PFSK-1 (cell line): ENCODE results near the gene PNPLA7.

ENCODE experiments used
- FOXP2 ChIP-seq: optimal IDR thresholded peaks from 2 replicates; pipeline ENCODE3; 2011; ENCODE audit warnings: borderline replicate concordance, control low read depth, inconsistent platforms; ENCODE audit not compliant: insufficient read depth; ENCODE audit errors: extremely low read length, extremely low read depth
- POLR2AphosphoS5 ChIP-seq: IDR thresholded peaks from 2 replicates; pipeline ENCODE4 v1.6.1; 2012; ENCODE audit warnings: low read depth, mild to moderate bottlenecking, control low read depth, low read length, moderate library complexity
- SIN3A ChIP-seq: IDR thresholded peaks from 2 replicates; pipeline ENCODE4 v1.6.1; 2012; ENCODE audit warnings: mild to moderate bottlenecking, low read length, moderate library complexity, borderline replicate concordance; ENCODE audit not compliant: insufficient read depth
- TAF1 ChIP-seq: IDR thresholded peaks from 2 replicates; pipeline ENCODE4 v1.6.1; 2012; ENCODE audit warnings: low read length, control low read depth, borderline replicate concordance; ENCODE audit not compliant: insufficient read depth
- TF ChIP-seq, protein P1 (sequence below), 2 experiments: IDR thresholded peaks; 2 replicates each; pipeline versions ENCODE4 v1.6.1 to v1.8.0; 2011 to 2012; ENCODE audit warnings: low read depth in 2 of 2, low read length in 2 of 2, control low read depth in 1 of 2, inconsistent platforms in 1 of 2, mild to moderate bottlenecking in 1 of 2, moderate library complexity in 1 of 2; ENCODE audit not compliant: insufficient read depth in 1 of 2

Gene PNPLA7

DNA sequence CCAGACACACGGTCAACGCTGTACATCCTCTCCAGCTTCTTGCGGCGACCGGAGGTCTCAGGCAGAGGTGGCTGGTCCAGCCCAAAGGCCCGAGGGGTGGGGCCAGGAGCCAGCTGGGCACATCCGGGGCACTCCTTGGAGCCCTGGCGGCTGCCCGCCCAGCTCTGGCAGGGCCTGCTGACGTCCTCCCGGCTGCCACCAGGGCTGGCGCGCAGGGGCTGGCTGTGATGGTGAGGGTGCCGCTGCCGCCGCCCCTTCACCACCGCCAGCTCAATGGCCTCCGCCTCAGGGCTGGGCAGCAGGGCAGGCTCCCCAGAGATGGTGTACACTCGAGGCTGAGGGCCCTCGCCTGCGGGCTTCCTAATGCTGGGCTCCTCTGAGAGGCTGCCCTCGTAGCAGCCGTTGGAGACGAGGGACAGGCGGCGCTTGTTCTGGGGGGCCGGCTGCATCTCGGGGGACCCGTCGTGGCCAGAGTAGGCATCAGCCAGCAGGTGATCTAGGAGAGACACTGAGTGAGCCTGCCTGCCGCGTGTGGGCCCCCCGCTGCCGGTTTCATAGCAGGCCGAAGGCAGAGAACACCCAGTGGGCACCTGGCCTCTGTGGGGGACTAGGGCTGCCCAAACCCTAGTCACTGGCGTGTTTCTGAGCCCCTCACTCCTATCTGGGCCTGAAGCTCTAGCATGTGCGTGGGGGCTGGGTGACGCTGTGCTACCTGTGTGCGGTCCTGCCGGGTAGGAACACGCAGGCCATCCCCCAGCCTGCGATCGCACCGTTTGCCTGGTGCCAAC lies 92.6 kb downstream of the PNPLA7 start:
- TF ChIP-seq POLR2AphosphoS5 (no peak), SIN3A (no peak), FOXP2 (no peak), TAF1 (no peak)
- TF ChIP-seq, protein P1, sequence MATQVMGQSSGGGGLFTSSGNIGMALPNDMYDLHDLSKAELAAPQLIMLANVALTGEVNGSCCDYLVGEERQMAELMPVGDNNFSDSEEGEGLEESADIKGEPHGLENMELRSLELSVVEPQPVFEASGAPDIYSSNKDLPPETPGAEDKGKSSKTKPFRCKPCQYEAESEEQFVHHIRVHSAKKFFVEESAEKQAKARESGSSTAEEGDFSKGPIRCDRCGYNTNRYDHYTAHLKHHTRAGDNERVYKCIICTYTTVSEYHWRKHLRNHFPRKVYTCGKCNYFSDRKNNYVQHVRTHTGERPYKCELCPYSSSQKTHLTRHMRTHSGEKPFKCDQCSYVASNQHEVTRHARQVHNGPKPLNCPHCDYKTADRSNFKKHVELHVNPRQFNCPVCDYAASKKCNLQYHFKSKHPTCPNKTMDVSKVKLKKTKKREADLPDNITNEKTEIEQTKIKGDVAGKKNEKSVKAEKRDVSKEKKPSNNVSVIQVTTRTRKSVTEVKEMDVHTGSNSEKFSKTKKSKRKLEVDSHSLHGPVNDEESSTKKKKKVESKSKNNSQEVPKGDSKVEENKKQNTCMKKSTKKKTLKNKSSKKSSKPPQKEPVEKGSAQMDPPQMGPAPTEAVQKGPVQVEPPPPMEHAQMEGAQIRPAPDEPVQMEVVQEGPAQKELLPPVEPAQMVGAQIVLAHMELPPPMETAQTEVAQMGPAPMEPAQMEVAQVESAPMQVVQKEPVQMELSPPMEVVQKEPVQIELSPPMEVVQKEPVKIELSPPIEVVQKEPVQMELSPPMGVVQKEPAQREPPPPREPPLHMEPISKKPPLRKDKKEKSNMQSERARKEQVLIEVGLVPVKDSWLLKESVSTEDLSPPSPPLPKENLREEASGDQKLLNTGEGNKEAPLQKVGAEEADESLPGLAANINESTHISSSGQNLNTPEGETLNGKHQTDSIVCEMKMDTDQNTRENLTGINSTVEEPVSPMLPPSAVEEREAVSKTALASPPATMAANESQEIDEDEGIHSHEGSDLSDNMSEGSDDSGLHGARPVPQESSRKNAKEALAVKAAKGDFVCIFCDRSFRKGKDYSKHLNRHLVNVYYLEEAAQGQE (IDR thresholded peaks at IDR 0.05; ENCODE audit: insufficient read depth in 1 of 2, low read depth in 2 of 2, low read length in 2 of 2), result no peak

GRCh38 chr9:137456864-137457405 lies 93.3 kb downstream of the PNPLA7 start:
- no peak for TF ChIP-seq SIN3A
- TF ChIP-seq FOXP2, result no peak
- no peak for TF ChIP-seq TAF1
- no peak for TF ChIP-seq POLR2AphosphoS5
- TF ChIP-seq, protein P1 (IDR thresholded peaks at IDR 0.05; ENCODE audit: insufficient read depth in 1 of 2, low read depth in 2 of 2, low read length in 2 of 2), result no peak

- TF ChIP-seq FOXP2 (no peak), SIN3A (no peak), TAF1 (no peak), POLR2AphosphoS5 (no peak)
- TF ChIP-seq, protein P1 (IDR thresholded peaks at IDR 0.05; ENCODE audit: insufficient read depth in 1 of 2, low read depth in 2 of 2, low read length in 2 of 2), result no peak
These were observed 93.9 kb downstream of the PNPLA7 start for GRCh38 chr9:137456061-137456863.

- TF ChIP-seq TAF1 (no peak), FOXP2 (no peak), POLR2AphosphoS5 (no peak), SIN3A (no peak)
- TF ChIP-seq, protein P1 (IDR thresholded peaks at IDR 0.05; ENCODE audit: insufficient read depth in 1 of 2, low read depth in 2 of 2, low read length in 2 of 2), result no peak
These were observed 94.7 kb downstream of the PNPLA7 start for GRCh38 chr9:137455359-137455991.
